ENCODE results near the gene CLASP2.
A peak's percentile ranks its signal among the peaks of the same experiment; 100 is the strongest.

The CLASP2 gene

GRCh38 chr3:33636125-33636850 lies 81.8 kb downstream of the CLASP2 start:
- H3K4me2 ChIP-seq (ENCODE audit: low read depth, low read length, poor library complexity, severe bottlenecking): no peak overlapping the region
- no peaks in the 10 kb centered on the region for H3K4me1 ChIP-seq (ENCODE audit: insufficient read depth, low read length, poor library complexity, severe bottlenecking)
- H3F3A ChIP-seq (ENCODE audit: low read depth): no peaks in the 10 kb centered on the region
- no peak overlapping the region for H2AFZ ChIP-seq (ENCODE audit: low read length)
- no peaks in the 10 kb centered on the region for H3K27me3 ChIP-seq (ENCODE audit: insufficient read depth, low read length, poor library complexity, severe bottlenecking)
- no peaks in the 10 kb centered on the region for H3K79me2 ChIP-seq (ENCODE audit: insufficient read depth, low read length)
- H3K36me3 ChIP-seq (ENCODE audit: insufficient read depth, low read length): peaks cover 18% of the 10 kb centered on the region; the same call in 1 of the 2 replicates
- no peak overlapping the region for H3K9ac ChIP-seq (ENCODE audit: low read depth, low read length, poor library complexity, severe bottlenecking)
- H3K4me3 ChIP-seq (ENCODE audit: low read length, poor library complexity, severe bottlenecking): no peak overlapping the region
- no peaks in the 10 kb centered on the region for H3K9me3 ChIP-seq (ENCODE audit: insufficient read depth, low read depth, low read length)
- TF ChIP-seq, protein P1, sequence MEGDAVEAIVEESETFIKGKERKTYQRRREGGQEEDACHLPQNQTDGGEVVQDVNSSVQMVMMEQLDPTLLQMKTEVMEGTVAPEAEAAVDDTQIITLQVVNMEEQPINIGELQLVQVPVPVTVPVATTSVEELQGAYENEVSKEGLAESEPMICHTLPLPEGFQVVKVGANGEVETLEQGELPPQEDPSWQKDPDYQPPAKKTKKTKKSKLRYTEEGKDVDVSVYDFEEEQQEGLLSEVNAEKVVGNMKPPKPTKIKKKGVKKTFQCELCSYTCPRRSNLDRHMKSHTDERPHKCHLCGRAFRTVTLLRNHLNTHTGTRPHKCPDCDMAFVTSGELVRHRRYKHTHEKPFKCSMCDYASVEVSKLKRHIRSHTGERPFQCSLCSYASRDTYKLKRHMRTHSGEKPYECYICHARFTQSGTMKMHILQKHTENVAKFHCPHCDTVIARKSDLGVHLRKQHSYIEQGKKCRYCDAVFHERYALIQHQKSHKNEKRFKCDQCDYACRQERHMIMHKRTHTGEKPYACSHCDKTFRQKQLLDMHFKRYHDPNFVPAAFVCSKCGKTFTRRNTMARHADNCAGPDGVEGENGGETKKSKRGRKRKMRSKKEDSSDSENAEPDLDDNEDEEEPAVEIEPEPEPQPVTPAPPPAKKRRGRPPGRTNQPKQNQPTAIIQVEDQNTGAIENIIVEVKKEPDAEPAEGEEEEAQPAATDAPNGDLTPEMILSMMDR (conservative IDR thresholded peaks at IDR 0.05; ENCODE audit: low read length): peak; percentile 78
- no peak for TF ChIP-seq EZH2phosphoT487 (IDR thresholded peaks at IDR 0.05; ENCODE audit: borderline replicate concordance)
- no peaks in the 10 kb centered on the region for H4K20me1 ChIP-seq (ENCODE audit: insufficient read depth, low read length, poor library complexity, severe bottlenecking)
- no peaks in the 10 kb centered on the region for H3K9me2 ChIP-seq (replicated peaks; ENCODE audit: low read depth, low read length)

- TF ChIP-seq, protein P1 (conservative IDR thresholded peaks at IDR 0.05; ENCODE audit: low read length): no peak
- TF ChIP-seq EZH2phosphoT487 (IDR thresholded peaks at IDR 0.05; ENCODE audit: borderline replicate concordance): no peak
- Histone ChIP-seq H3K36me3 (ENCODE audit: insufficient read depth, low read length) (peaks cover 17% of the 10 kb centered on the region; the same call in 1 of the 2 replicates), H3K27me3 (ENCODE audit: insufficient read depth, low read length, poor library complexity, severe bottlenecking) (no peaks in the 10 kb centered on the region), H3K9ac (ENCODE audit: low read depth, low read length, poor library complexity, severe bottlenecking) (no peak overlapping the region), H3K4me3 (ENCODE audit: low read length, poor library complexity, severe bottlenecking) (no peak overlapping the region), H3K9me3 (ENCODE audit: insufficient read depth, low read depth, low read length) (no peaks in the 10 kb centered on the region), H2AFZ (ENCODE audit: low read length) (no peak overlapping the region), H3K4me2 (ENCODE audit: low read depth, low read length, poor library complexity, severe bottlenecking) (no peak overlapping the region), H3K79me2 (ENCODE audit: insufficient read depth, low read length) (no peaks in the 10 kb centered on the region), H3F3A (ENCODE audit: low read depth) (no peaks in the 10 kb centered on the region), H3K4me1 (ENCODE audit: insufficient read depth, low read length, poor library complexity, severe bottlenecking) (no peaks in the 10 kb centered on the region), H3K9me2 (replicated peaks; ENCODE audit: low read depth, low read length) (no peaks in the 10 kb centered on the region), H4K20me1 (ENCODE audit: insufficient read depth, low read length, poor library complexity, severe bottlenecking) (no peaks in the 10 kb centered on the region)
Observed at GRCh38 chr3:33634262-33634661, 83.8 kb downstream of the CLASP2 start.

GRCh38 chr3:33629219-33629618 lies 88.8 kb downstream of the CLASP2 start:
- Histone ChIP-seq H3K4me2 (ENCODE audit: low read depth, low read length, poor library complexity, severe bottlenecking) (no peak overlapping the region), H3K9me3 (ENCODE audit: insufficient read depth, low read depth, low read length) (no peaks in the 10 kb centered on the region), H3K79me2 (ENCODE audit: insufficient read depth, low read length) (no peaks in the 10 kb centered on the region), H3K4me3 (ENCODE audit: low read length, poor library complexity, severe bottlenecking) (no peak overlapping the region), H3K36me3 (ENCODE audit: insufficient read depth, low read length) (peaks cover 23% of the 10 kb centered on the region; the same call in 1 of the 2 replicates), H3F3A (ENCODE audit: low read depth) (no peaks in the 10 kb centered on the region), H2AFZ (ENCODE audit: low read length) (no peak overlapping the region), H3K9ac (ENCODE audit: low read depth, low read length, poor library complexity, severe bottlenecking) (no peak overlapping the region), H3K4me1 (ENCODE audit: insufficient read depth, low read length, poor library complexity, severe bottlenecking) (no peaks in the 10 kb centered on the region), H3K27me3 (ENCODE audit: insufficient read depth, low read length, poor library complexity, severe bottlenecking) (no peaks in the 10 kb centered on the region), H3K9me2 (replicated peaks; ENCODE audit: low read depth, low read length) (no peaks in the 10 kb centered on the region), H4K20me1 (ENCODE audit: insufficient read depth, low read length, poor library complexity, severe bottlenecking) (no peaks in the 10 kb centered on the region)
- no peak for TF ChIP-seq EZH2phosphoT487 (IDR thresholded peaks at IDR 0.05; ENCODE audit: borderline replicate concordance)
- TF ChIP-seq, protein P1 (conservative IDR thresholded peaks at IDR 0.05; ENCODE audit: low read length): no peak

Measured in Loucy (cell line).